Erythroblast (primary cell): Measurements from ENCODE around the gene ZMYM4.
"Not testable (repeated sequence)": the region's sequence is repeated elsewhere in the genome, so short reads cannot be mapped to it uniquely, and the experiment has no call there.

Source experiments
- GATA1 ChIP-seq: IDR thresholded peaks from 2 replicates; pipeline ENCODE4 v1.6.1; 2011; ENCODE audit warnings: low read depth, mild to moderate bottlenecking, control low read depth, low read length, moderate library complexity
- POLR2A ChIP-seq: IDR thresholded peaks from 2 replicates; pipeline ENCODE4 v1.6.1; 2011; ENCODE audit warnings: mild to moderate bottlenecking, low read length

DNA sequence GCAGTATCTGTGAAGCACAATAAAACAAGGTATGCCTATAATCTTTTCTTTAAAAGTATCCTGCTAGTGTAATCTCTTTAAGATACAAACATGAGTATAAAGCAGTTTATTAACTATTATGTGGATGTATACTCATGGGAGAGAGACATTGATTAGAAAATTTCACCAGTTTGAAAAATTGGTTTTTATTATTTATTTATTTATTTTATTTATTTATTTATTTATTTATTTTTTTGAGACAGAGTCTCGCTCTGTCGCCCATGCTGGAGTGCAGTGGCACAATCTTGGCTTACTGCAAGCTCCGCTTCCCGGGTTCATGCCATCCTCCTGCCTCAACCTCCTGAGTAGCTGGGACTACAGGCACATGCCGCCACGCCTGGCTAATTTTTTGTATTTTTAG lies 111.6 kb downstream of the ZMYM4 start:
- not testable (repeated sequence) for TF ChIP-seq POLR2A, GATA1
